Ishikawa (cell line): ENCODE data around the gene THAP3.

Experiments
- CEBPB ChIP-seq: IDR thresholded peaks from 2 replicates; pipeline ENCODE4 v1.6.1; 2012
- CREB1 ChIP-seq: IDR thresholded peaks from 2 replicates; pipeline ENCODE4 v1.6.1; 2012; ENCODE audit warnings: low read depth
- EGR1 ChIP-seq: IDR thresholded peaks from 2 replicates; pipeline ENCODE4 v1.6.1; 2012
- EP300 ChIP-seq: IDR thresholded peaks from 2 replicates; pipeline ENCODE4 v1.6.1; 2012; ENCODE audit warnings: borderline replicate concordance
- FOXM1 ChIP-seq: IDR thresholded peaks from 2 replicates; pipeline ENCODE4 v1.6.1; 2012; ENCODE audit warnings: low read depth, borderline replicate concordance
- MAX ChIP-seq: IDR thresholded peaks from 2 replicates; pipeline ENCODE4 v1.6.1; 2012
- NFIC ChIP-seq: IDR thresholded peaks from 2 replicates; pipeline ENCODE4 v1.6.1; 2012
- RAD21 ChIP-seq: IDR thresholded peaks from 2 replicates; pipeline ENCODE4 v1.6.1; 2012; ENCODE audit warnings: low read depth
- TAF1 ChIP-seq: IDR thresholded peaks from 2 replicates; pipeline ENCODE4 v1.6.1; 2012; ENCODE audit warnings: low read depth, mild to moderate bottlenecking
- TCF12 ChIP-seq: IDR thresholded peaks from 2 replicates; pipeline ENCODE4 v1.6.1; 2012; ENCODE audit warnings: low read depth
- TEAD4 ChIP-seq: IDR thresholded peaks from 2 replicates; pipeline ENCODE4 v1.6.1; 2012
- USF1 ChIP-seq: IDR thresholded peaks from 2 replicates; pipeline ENCODE4 v1.6.1; 2012
- YY1 ChIP-seq: IDR thresholded peaks from 2 replicates; pipeline ENCODE4 v1.6.1; 2012; ENCODE audit warnings: low read depth
- ZBTB7A ChIP-seq: IDR thresholded peaks from 2 replicates; pipeline ENCODE4 v1.6.1; 2012; ENCODE audit warnings: low read depth
- TF ChIP-seq, protein P1 (sequence below): IDR thresholded peaks from 2 replicates; pipeline ENCODE4 v1.6.1; 2012; ENCODE audit warnings: low read depth, mild to moderate bottlenecking

Gene THAP3

DNA sequence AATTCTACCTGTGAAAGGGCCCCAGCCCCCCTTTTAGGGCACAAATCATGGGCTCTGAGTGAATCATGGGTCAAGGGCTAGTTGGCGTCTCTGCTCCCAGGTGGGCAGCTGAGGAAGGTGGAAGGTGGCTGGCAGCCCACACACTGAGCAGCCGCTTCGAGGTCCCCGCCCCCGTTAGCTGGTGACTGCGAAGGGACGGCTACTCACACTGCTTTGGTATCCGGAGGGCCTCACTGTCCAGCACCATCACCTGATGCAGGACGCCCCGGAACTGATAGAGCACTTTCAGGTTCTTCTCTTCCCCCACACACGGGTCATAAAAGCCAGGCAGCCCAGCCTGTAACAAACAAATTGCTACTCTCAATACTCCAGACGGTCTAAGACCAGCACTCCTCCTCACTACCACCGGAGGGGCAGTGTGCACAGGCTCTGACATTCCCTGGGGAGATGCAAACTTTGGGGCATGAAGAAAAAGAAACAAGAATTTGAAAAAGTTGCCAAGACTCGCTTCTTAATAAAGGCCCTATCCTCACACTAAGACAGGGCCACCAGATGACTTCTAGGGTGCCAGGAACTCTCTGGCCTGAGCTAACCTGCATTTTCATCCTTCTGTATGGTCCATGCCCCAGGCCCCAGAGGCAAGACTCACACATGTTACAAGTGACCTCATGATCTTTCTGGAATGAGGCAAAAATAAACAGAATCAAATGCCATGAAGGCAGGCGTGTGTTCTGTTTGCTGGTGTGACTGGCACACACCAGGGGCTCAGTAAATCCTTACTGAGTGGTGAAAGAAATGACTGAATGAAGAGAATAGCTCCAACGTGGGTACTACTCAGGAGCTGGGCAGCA lies 11.5 kb downstream of the THAP3 start:
- TF ChIP-seq USF1: no peak
- no peak for TF ChIP-seq FOXM1
- TF ChIP-seq YY1: no peak
- no peak for TF ChIP-seq CREB1
- TF ChIP-seq TEAD4: no peak

GRCh38 chr1:6637770-6638169 lies 13.1 kb downstream of the THAP3 start:
- TF ChIP-seq TEAD4: no peak
- TF ChIP-seq, protein P1, sequence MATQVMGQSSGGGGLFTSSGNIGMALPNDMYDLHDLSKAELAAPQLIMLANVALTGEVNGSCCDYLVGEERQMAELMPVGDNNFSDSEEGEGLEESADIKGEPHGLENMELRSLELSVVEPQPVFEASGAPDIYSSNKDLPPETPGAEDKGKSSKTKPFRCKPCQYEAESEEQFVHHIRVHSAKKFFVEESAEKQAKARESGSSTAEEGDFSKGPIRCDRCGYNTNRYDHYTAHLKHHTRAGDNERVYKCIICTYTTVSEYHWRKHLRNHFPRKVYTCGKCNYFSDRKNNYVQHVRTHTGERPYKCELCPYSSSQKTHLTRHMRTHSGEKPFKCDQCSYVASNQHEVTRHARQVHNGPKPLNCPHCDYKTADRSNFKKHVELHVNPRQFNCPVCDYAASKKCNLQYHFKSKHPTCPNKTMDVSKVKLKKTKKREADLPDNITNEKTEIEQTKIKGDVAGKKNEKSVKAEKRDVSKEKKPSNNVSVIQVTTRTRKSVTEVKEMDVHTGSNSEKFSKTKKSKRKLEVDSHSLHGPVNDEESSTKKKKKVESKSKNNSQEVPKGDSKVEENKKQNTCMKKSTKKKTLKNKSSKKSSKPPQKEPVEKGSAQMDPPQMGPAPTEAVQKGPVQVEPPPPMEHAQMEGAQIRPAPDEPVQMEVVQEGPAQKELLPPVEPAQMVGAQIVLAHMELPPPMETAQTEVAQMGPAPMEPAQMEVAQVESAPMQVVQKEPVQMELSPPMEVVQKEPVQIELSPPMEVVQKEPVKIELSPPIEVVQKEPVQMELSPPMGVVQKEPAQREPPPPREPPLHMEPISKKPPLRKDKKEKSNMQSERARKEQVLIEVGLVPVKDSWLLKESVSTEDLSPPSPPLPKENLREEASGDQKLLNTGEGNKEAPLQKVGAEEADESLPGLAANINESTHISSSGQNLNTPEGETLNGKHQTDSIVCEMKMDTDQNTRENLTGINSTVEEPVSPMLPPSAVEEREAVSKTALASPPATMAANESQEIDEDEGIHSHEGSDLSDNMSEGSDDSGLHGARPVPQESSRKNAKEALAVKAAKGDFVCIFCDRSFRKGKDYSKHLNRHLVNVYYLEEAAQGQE: no peak
- no peak for TF ChIP-seq CREB1
- no peak for TF ChIP-seq TCF12
- TF ChIP-seq FOXM1: no peak
- TF ChIP-seq MAX: no peak
- TF ChIP-seq TAF1: no peak
- TF ChIP-seq USF1: no peak
- no peak for TF ChIP-seq EP300
- TF ChIP-seq CEBPB: no peak
- TF ChIP-seq ZBTB7A: no peak
- no peak for TF ChIP-seq RAD21
- no peak for TF ChIP-seq EGR1
- no peak for TF ChIP-seq NFIC
- TF ChIP-seq YY1: no peak

- TF ChIP-seq USF1: no peak
- TF ChIP-seq NFIC: no peak
- no peak for TF ChIP-seq MAX
- TF ChIP-seq TEAD4: no peak
- no peak for TF ChIP-seq CEBPB
- TF ChIP-seq, protein P1: no peak
- TF ChIP-seq ZBTB7A: no peak
- no peak for TF ChIP-seq EGR1
- TF ChIP-seq FOXM1: no peak
- no peak for TF ChIP-seq EP300
- TF ChIP-seq TAF1: no peak
- TF ChIP-seq TCF12: no peak
- TF ChIP-seq YY1: no peak
- TF ChIP-seq CREB1: no peak
- TF ChIP-seq RAD21: no peak
Measured at GRCh38 chr1:6638226-6638625, 13.6 kb downstream of the THAP3 start.

DNA sequence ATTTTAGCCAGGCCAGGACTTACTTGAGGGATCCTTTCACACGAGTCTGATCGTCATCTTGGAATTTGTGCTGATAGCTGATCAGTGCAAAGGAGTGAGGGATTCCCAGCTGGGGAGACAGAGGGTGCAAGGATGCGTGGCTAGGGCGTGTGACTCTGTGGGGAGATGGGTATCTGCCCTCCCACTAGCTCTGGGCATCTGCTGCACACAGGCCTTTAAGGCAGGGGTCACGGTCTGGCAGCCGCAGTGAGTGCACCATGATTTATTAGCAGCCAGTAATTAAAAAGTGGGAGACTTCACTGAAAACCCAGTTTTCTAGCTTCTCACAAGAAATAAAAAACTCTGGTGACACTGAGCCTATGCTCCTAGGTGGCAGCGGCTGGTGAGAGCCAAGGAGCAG lies 20.4 kb downstream of the THAP3 start:
- TF ChIP-seq EGR1: no peak
- no peak for TF ChIP-seq NFIC
- no peak for TF ChIP-seq EP300
- no peak for TF ChIP-seq MAX
- no peak for TF ChIP-seq CREB1
- no peak for TF ChIP-seq RAD21
- TF ChIP-seq TEAD4: no peak
- no peak for TF ChIP-seq TAF1
- TF ChIP-seq, protein P1: no peak
- TF ChIP-seq USF1: no peak
- TF ChIP-seq FOXM1: no peak
- no peak for TF ChIP-seq ZBTB7A
- TF ChIP-seq YY1: no peak
- no peak for TF ChIP-seq CEBPB
- TF ChIP-seq TCF12: no peak
